Cardiac muscle cell (in vitro differentiated cells and primary cell): ENCODE results near the gene MAML3. TPM values are rescaled to one million over a fixed set of nuclear protein-coding genes. Genes with fewer than 3 reads are reported as not detected.

Source experiments
- DNase-seq, 2 donors: peaks; one replicate each; pipeline versions ENCODE4 v3.0.0 to v3.0.0-alpha.2; 2010 to 2017; ENCODE audit warnings: low read depth in 1 of 2, low spot score in 1 of 2
- H3K27ac ChIP-seq: fragments of 200-600 bp; sonication (generic); 2 replicates; pipeline ENCODE4 v1.5.1; 2016
- H3K27me3 ChIP-seq: fragments of 200-600 bp; sonication (generic); 2 replicates; pipeline ENCODE4 v1.6.0; 2016; ENCODE audit warnings: control low read depth
- H3K36me3 ChIP-seq: fragments of 200-600 bp; sonication (generic); 2 replicates; pipeline ENCODE4 v1.5.1; 2016; ENCODE audit warnings: control low read depth
- H3K4me1 ChIP-seq: fragments of 200-600 bp; sonication (generic); 2 replicates; pipeline ENCODE4 v1.8.1; 2017; ENCODE audit warnings: low read depth, mild to moderate bottlenecking, mixed run types
- H3K4me3 ChIP-seq: fragments of 200-600 bp; sonication (generic); 2 replicates; pipeline ENCODE4 v1.5.1; 2016; ENCODE audit warnings: mild to moderate bottlenecking
- H3K9me3 ChIP-seq: fragments of 200-600 bp; sonication (generic); 2 replicates; pipeline ENCODE4 v1.5.1; 2017; ENCODE audit warnings: low read depth, mild to moderate bottlenecking, control low read depth
- CTCF ChIP-seq: IDR thresholded peaks from 2 replicates; pipeline ENCODE4 v1.5.1; 2012; ENCODE audit warnings: low read depth, mild to moderate bottlenecking, low read length
- polyA plus RNA-seq: library from polyadenylated mRNA; unstranded; fragments of >200 nt; fragmentation: Nextera tagmentation; extraction: Ambion mirVana; gene quantifications from 2 replicates; pipeline ENCODE4 v1.2.1, GENCODE V29; 2016
- total RNA-seq: library from RNA; depleted of rRNA; stranded (reverse); fragments of >200 nt; gene quantifications from 2 replicates; pipeline ENCODE4 v1.2.3, GENCODE V29; 2016

MAML3 gene
- total and polyA plus RNA-seq, 2 experiments from 2014 or later: 7.8 to 22.8 TPM

- peak overlapping the region; percentile 74 for H3K27ac ChIP-seq
These were observed 232.4 kb downstream of the MAML3 start for GRCh38 chr4:139921429-139922184.

GRCh38 chr4:139920486-139921002, 233.4 kb downstream of the MAML3 start:
- H3K27me3 ChIP-seq: no peaks in the 10 kb centered on the region
- TF ChIP-seq CTCF: no peak
- H3K4me1 ChIP-seq: peaks cover 48% of the 10 kb centered on the region
- no peak for DNase-seq
- H3K4me3 ChIP-seq: no peak overlapping the region
- peak overlapping the region; percentile 74 for H3K27ac ChIP-seq
- H3K36me3 ChIP-seq: no peaks in the 10 kb centered on the region
- no peaks in the 10 kb centered on the region for H3K9me3 ChIP-seq

More at GRCh38 chr4:139921429-139922184, 232.4 kb downstream of the MAML3 start:
- no peak for TF ChIP-seq CTCF
- peaks cover 40% of the 10 kb centered on the region for H3K4me1 ChIP-seq
- no peaks in the 10 kb centered on the region for H3K9me3 ChIP-seq
- H3K4me3 ChIP-seq: no peak overlapping the region
- H3K27me3 ChIP-seq: no peaks in the 10 kb centered on the region
- DNase-seq: no peak
- H3K36me3 ChIP-seq: no peaks in the 10 kb centered on the region

GRCh38 chr4:139919521-139919920, 234.5 kb downstream of the MAML3 start:
- no peak for TF ChIP-seq CTCF
- H3K27me3 ChIP-seq: no peaks in the 10 kb centered on the region
- H3K9me3 ChIP-seq: no peaks in the 10 kb centered on the region
- peak; percentile 70 to 73 for DNase-seq
- peaks cover 57% of the 10 kb centered on the region for H3K4me1 ChIP-seq
- H3K36me3 ChIP-seq: no peaks in the 10 kb centered on the region
- H3K4me3 ChIP-seq: no peak overlapping the region
- peak overlapping the region; percentile 74 for H3K27ac ChIP-seq

GRCh38 chr4:139919004-139919403, 235.0 kb downstream of the MAML3 start:
- Histone ChIP-seq H3K36me3 (no peaks in the 10 kb centered on the region), H3K4me1 (peaks cover 57% of the 10 kb centered on the region), H3K9me3 (no peaks in the 10 kb centered on the region), H3K27ac (peak overlapping the region; percentile 74), H3K4me3 (no peak overlapping the region), H3K27me3 (no peaks in the 10 kb centered on the region)
- no peak for TF ChIP-seq CTCF
- DNase-seq: no peak

- no peaks in the 10 kb centered on the region for H3K27me3 ChIP-seq
- peak overlapping the region; percentile 74 for H3K27ac ChIP-seq
- H3K4me1 ChIP-seq: peaks cover 60% of the 10 kb centered on the region
- DNase-seq: no peak
- no peaks in the 10 kb centered on the region for H3K9me3 ChIP-seq
- no peaks in the 10 kb centered on the region for H3K36me3 ChIP-seq
- TF ChIP-seq CTCF: no peak
- no peak overlapping the region for H3K4me3 ChIP-seq
These were observed 235.4 kb downstream of the MAML3 start for GRCh38 chr4:139918591-139918990.
